OCI-LY7 (cell line): ENCODE measurements around the gene KPNA1. TPM values are rescaled to one million over a fixed set of nuclear protein-coding genes. Genes with fewer than 3 reads are reported as not detected.

Experiments
- BruUV-seq: library from RNA; stranded (reverse); fragments of 400-500 nt; replicated peaks from 2 replicates; lab custom pipeline; 2021; lab: Mats Ljungman, UMichigan
- CTCF ChIA-PET: fragments of 300-600 bp; sonication (Branson Sonifier 250); formaldehyde crosslinking; loops from one replicate; lab custom pipeline; 2022; ENCODE audit warnings: antibody characterized with exemption; ENCODE audit not compliant: unreplicated experiment; lab: Charles Lee
- POLR2A ChIA-PET: fragments of 300-600 bp; sonication (Branson Sonifier 250); formaldehyde crosslinking; loops from one replicate; lab custom pipeline; 2022; ENCODE audit warnings: antibody characterized with exemption; lab: Charles Lee
- DNase-seq: peaks from one replicate; pipeline ENCODE4 v3.0.0-alpha.2; 2015; ENCODE audit warnings: low spot score
- H2AFZ ChIP-seq: fragments of 200-600 bp; sonication (generic), shearing (Covaris generic); 2 replicates; pipeline ENCODE4 v1.6.1; 2014; ENCODE audit warnings: mild to moderate bottlenecking, antibody characterized with exemption, low read length, moderate library complexity
- H3K27ac ChIP-seq: fragments of 200-600 bp; sonication (generic); 2 replicates; pipeline ENCODE4 v1.5.1; 2014; ENCODE audit warnings: mixed run types, low read depth, mild to moderate bottlenecking, moderate library complexity, low read length, inconsistent platforms; ENCODE audit not compliant: poor library complexity, severe bottlenecking
- H3K36me3 ChIP-seq: fragments of 200-600 bp; sonication (generic); 2 replicates; pipeline ENCODE4 v1.6.1; 2014; ENCODE audit warnings: mild to moderate bottlenecking, antibody characterized with exemption, low read length, moderate library complexity, mixed read lengths; ENCODE audit not compliant: insufficient read depth
- H3K4me1 ChIP-seq: fragments of 200-600 bp; sonication (generic); 2 replicates; pipeline ENCODE4 v1.5.1; 2014; ENCODE audit warnings: mild to moderate bottlenecking, low read length; ENCODE audit not compliant: insufficient read depth, poor library complexity, severe bottlenecking
- H3K4me2 ChIP-seq: fragments of 200-600 bp; sonication (generic); 2 replicates; pipeline ENCODE4 v1.6.1; 2014; ENCODE audit warnings: mild to moderate bottlenecking, low read length
- H3K4me3 ChIP-seq: fragments of 200-600 bp; sonication (generic); 2 replicates; pipeline ENCODE4 v1.5.1; 2014; ENCODE audit warnings: mild to moderate bottlenecking, low read depth, low read length; ENCODE audit not compliant: poor library complexity, severe bottlenecking
- H3K79me2 ChIP-seq: fragments of 200-600 bp; sonication (generic); 2 replicates; pipeline ENCODE4 v1.6.1; 2016; ENCODE audit warnings: low read depth, mild to moderate bottlenecking, low read length, moderate library complexity, mixed read lengths; ENCODE audit not compliant: insufficient read depth
- H3K9me2 ChIP-seq: fragments of 200-600 bp; sonication (generic); 2 replicates; pipeline ENCODE4 v1.6.1; 2016; ENCODE audit warnings: mild to moderate bottlenecking, low read length, mixed read lengths; ENCODE audit not compliant: insufficient read depth
- H3K9me3 ChIP-seq: fragments of 200-600 bp; sonication (generic); 2 replicates; pipeline ENCODE4 v1.6.1; 2014; ENCODE audit warnings: mild to moderate bottlenecking, mixed run types, low read length, mixed read lengths
- H4K20me1 ChIP-seq: fragments of 200-600 bp; sonication (generic); 2 replicates; pipeline ENCODE4 v1.6.1; 2014; ENCODE audit warnings: mild to moderate bottlenecking, antibody characterized with exemption, low read length, moderate library complexity, mixed read lengths; ENCODE audit not compliant: insufficient read depth
- EZH2phosphoT487 ChIP-seq: fragments of 200-600 bp; sonication (generic); IDR thresholded peaks from 2 replicates; pipeline ENCODE4 v1.6.1; 2018; ENCODE audit warnings: low read depth, borderline replicate concordance, mild to moderate bottlenecking, mixed run types, antibody characterized with exemption, low read length, moderate library complexity, mixed read lengths
- intact Hi-C: fragments of 100-400 bp; cut with micrococcal nuclease; formaldehyde crosslinking; loops from one replicate; pipeline ENCODE4 v1.10.0; 2022; ENCODE audit not compliant: unreplicated experiment
- total RNA-seq, 2 experiments: library from RNA; depleted of rRNA in 1 of 2; stranded (reverse); fragments of >200 nt in 1 of 2; shearing (Covaris generic) in 1 of 2; gene quantifications; 2 replicates each; pipeline ENCODE4 v1.2.3, GENCODE V29; 2014 to 2022
- TF ChIP-seq, protein P1 (sequence below): fragments of 200-600 bp; sonication (generic); conservative IDR thresholded peaks from 2 replicates; pipeline ENCODE4 v1.5.1; 2014; ENCODE audit warnings: mild to moderate bottlenecking, antibody characterized with exemption, low read length, moderate library complexity, mixed read lengths

Gene KPNA1
- total RNA-seq, 2 experiments from 2014 or later: 20.0 to 77.5 TPM

DNA sequence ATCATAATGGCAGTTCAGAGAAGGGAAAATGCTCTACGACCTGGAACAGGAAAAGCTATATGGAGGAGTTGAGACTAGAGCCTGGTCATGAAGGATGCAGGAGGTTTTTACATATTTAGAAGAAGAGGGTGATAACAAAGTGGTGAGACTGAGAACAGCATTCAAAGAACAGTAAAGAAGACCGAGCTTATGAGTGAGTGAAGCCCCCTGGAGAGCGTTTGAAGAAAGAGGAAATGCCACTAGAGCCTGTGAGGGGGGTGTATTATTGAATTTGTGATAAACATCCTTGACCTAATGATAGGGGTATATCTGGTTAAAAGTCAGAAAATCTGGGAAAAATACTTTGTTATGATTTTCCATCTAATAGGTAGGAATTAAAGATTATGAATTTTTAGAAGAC is 45.2 kb upstream of the KPNA1 start:
- Histone ChIP-seq H3K4me3 (no peak overlapping the region), H3K4me1 (peaks cover 16% of the 10 kb centered on the region), H2AFZ (no peak overlapping the region), H3K9me3 (no peaks in the 10 kb centered on the region), H3K4me2 (no peak overlapping the region), H3K79me2 (no peaks in the 10 kb centered on the region), H4K20me1 (no peaks in the 10 kb centered on the region), H3K27ac (no peak overlapping the region), H3K36me3 (no peaks in the 10 kb centered on the region), H3K9me2 (no peaks in the 10 kb centered on the region)
- DNase-seq: no peak
- CTCF ChIA-PET: interaction anchor here (0.6 kb wide), 2 partner anchors 201 to 1788 kb away, joined by 3 read pairs; no protein-coding TSS in a partner anchor
- intact Hi-C loops: loop anchor here (1.0 to 10.0 kb wide), 4 partner anchors 103 to 475 kb away; partner anchors contain the start of gene HSPBAP1
- POLR2A ChIA-PET: interaction anchor here (1.1 to 1.3 kb wide), 2 partner anchors 41 to 144 kb away, joined by 3 to 4 read pairs; partner anchors contain the start of gene WDR5B
- BruUV-seq: no TSS peak
- TF ChIP-seq, protein P1, sequence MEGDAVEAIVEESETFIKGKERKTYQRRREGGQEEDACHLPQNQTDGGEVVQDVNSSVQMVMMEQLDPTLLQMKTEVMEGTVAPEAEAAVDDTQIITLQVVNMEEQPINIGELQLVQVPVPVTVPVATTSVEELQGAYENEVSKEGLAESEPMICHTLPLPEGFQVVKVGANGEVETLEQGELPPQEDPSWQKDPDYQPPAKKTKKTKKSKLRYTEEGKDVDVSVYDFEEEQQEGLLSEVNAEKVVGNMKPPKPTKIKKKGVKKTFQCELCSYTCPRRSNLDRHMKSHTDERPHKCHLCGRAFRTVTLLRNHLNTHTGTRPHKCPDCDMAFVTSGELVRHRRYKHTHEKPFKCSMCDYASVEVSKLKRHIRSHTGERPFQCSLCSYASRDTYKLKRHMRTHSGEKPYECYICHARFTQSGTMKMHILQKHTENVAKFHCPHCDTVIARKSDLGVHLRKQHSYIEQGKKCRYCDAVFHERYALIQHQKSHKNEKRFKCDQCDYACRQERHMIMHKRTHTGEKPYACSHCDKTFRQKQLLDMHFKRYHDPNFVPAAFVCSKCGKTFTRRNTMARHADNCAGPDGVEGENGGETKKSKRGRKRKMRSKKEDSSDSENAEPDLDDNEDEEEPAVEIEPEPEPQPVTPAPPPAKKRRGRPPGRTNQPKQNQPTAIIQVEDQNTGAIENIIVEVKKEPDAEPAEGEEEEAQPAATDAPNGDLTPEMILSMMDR: no peak
- TF ChIP-seq EZH2phosphoT487: no peak

DNA sequence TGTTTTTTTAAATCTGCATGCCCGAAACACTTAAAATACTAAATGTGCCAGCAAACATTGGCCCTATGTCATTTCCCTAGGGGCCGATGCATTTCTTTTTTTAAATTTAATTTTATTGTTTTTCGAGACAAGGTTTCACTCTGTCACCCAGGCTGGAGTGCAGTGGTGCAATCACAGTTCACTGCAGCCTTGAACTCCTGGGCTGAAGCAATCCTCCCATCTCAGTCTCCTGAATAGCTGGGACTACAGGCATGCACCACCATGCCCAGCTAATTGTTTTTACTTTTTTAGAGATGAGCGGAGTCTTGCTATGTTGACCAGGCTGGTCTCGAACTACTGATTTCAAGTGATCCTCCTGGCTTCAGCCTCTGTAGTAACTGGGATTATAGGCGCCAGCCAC is 43.9 kb upstream of the KPNA1 start:
- ChIA-PET POLR2A (interaction anchor here (1.0 to 1.3 kb wide), 3 partner anchors 40 to 214 kb away, joined by 3 to 4 read pairs (median 3); partner anchors contain the start of gene WDR5B), CTCF (interaction anchor here (0.6 kb wide), 1 partner anchor 688 kb away, joined by 3 read pairs; no protein-coding TSS in a partner anchor)
- H3K9me3 ChIP-seq: no peaks in the 10 kb centered on the region
- no peaks in the 10 kb centered on the region for H3K9me2 ChIP-seq
- no peaks in the 10 kb centered on the region for H3K36me3 ChIP-seq
- no peaks in the 10 kb centered on the region for H3K79me2 ChIP-seq
- no peak for TF ChIP-seq EZH2phosphoT487
- TF ChIP-seq, protein P1: no peak
- intact Hi-C loops: no loop called here
- no peak overlapping the region for H3K27ac ChIP-seq
- H2AFZ ChIP-seq: no peak overlapping the region
- H3K4me2 ChIP-seq: no peak overlapping the region
- no peaks in the 10 kb centered on the region for H4K20me1 ChIP-seq
- DNase-seq: no peak
- peaks cover 3% of the 10 kb centered on the region for H3K4me1 ChIP-seq
- no TSS peak for BruUV-seq
- H3K4me3 ChIP-seq: no peak overlapping the region

DNA sequence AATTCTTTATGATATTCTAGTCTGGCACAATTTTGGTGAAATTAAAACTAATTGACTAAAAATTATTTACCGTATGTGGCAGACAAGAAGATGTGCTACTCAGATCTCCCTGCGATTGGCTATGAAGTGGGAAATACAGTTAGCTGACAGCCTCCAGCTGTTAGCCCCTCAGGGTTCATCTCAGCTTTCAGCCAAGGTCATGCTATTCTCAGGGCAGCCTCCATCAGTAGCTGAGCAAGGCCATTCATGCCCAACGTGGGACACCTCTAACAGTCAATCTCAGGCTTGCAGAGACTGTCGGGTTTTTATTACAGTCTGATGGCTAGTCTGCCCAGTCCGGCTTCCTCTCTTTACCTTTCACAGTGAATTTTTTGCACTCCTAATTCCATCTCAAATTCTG is 42.6 kb upstream of the KPNA1 start:
- Histone ChIP-seq H3K4me2 (no peak overlapping the region), H3K9me2 (no peaks in the 10 kb centered on the region), H3K4me3 (no peak overlapping the region), H4K20me1 (no peaks in the 10 kb centered on the region), H3K9me3 (no peaks in the 10 kb centered on the region), H3K79me2 (no peaks in the 10 kb centered on the region), H3K36me3 (no peaks in the 10 kb centered on the region), H3K4me1 (no peaks in the 10 kb centered on the region), H2AFZ (no peak overlapping the region), H3K27ac (no peak overlapping the region)
- DNase-seq: no peak
- POLR2A ChIA-PET: no interaction called here
- TF ChIP-seq EZH2phosphoT487: no peak
- TF ChIP-seq, protein P1: no peak
- CTCF ChIA-PET: no interaction called here
- BruUV-seq: no TSS peak
- intact Hi-C loops: no loop called here
